ENCODE measurements around the gene SIVA1.

DNA sequence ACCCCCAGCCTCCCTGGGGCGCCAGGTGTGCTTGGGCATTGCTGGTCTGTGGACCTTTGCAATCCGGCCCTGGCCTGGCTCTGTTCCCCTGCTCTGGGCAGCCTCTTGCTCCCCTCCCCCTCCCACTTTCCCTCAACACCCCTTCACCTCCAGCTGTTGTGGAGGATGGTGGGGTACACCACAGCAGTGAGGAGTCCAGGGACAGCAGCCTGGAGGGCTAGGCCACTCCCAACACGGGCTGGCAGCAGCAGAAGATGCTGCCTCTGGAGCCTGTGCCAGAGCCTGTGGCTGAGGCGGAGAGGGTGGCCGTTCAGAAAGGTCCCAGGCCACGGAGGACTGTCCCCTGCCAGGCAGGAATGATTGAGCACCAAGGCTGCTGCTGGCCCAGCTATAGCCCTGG lies 55.5 kb downstream of the SIVA1 start:
- no peak for TF ChIP-seq POLR2A (IDR thresholded peaks at IDR 0.05; ENCODE audit: low read length)
- TF ChIP-seq GATA1 (IDR thresholded peaks at IDR 0.05; ENCODE audit: low read depth, low read length): no peak

All from erythroblast (primary cell).